B cell (primary cell): ENCODE results near the gene MAD1L1. TPM values are rescaled to one million over a fixed set of nuclear protein-coding genes. Genes with fewer than 3 reads are reported as not detected.

Experiments
- ATAC-seq: fragments of 200-7000 bp; cut with Tn5 transposase; one replicate; pipeline ENCODE4 v1.10.0; 2021; ENCODE audit warnings: low read depth, mild to moderate bottlenecking, moderate number of reproducible peaks, moderate library complexity
- CTCF ChIA-PET: fragments of 350-600 bp; sonication (Branson Sonifier 250); formaldehyde crosslinking; loops from one replicate; lab custom pipeline; 2021; ENCODE audit warnings: antibody characterized with exemption, inconsistent platforms; lab: Charles Lee
- POLR2A ChIA-PET: fragments of 350-600 bp; sonication (Branson Sonifier 250); formaldehyde crosslinking; loops from one replicate; lab custom pipeline; 2021; ENCODE audit warnings: antibody characterized with exemption; lab: Charles Lee
- DNase-seq: peaks from one replicate; pipeline ENCODE4 v3.0.0; 2013
- H2AFZ ChIP-seq: 2 replicates; pipeline ENCODE4 v1.6.1; 2012; ENCODE audit warnings: mild to moderate bottlenecking, low read depth, low read length; ENCODE audit not compliant: insufficient read depth, poor library complexity, severe bottlenecking
- H3K27ac ChIP-seq, 2 donors: 1 replicate in 1 of 2; 2 replicates in 1 of 2; pipeline ENCODE4 v1.5.1; 2012 to 2013; ENCODE audit warnings: low read length in 2 of 2, mild to moderate bottlenecking in 2 of 2, moderate library complexity in 1 of 2
- H3K27me3 ChIP-seq, 4 experiments: fragments of 200-600 bp in 1 of 4; sonication (generic) in 1 of 4; replicated peaks in 1 of 4; 1 replicate in 2 of 4; 2 replicates in 2 of 4; pipeline versions ENCODE4 v1.6.1 to v1.7.0; 2013 to 2016; ENCODE audit warnings: low read length in 3 of 4, mild to moderate bottlenecking in 2 of 4, mixed read lengths in 1 of 4, moderate library complexity in 1 of 4; ENCODE audit not compliant: insufficient read depth in 4 of 4, control insufficient read depth in 3 of 4; ENCODE audit errors: control extremely low read depth in 1 of 4
- H3K36me3 ChIP-seq, 2 experiments: replicated peaks in 1 of 2; 1 replicate in 1 of 2; 2 replicates in 1 of 2; pipeline versions ENCODE4 v1.6.1 to v1.7.1; 2013; ENCODE audit warnings: low read length in 1 of 2; ENCODE audit not compliant: insufficient read depth in 2 of 2, control insufficient read depth in 1 of 2; ENCODE audit errors: control extremely low read depth in 1 of 2, extremely low read depth in 1 of 2
- H3K4me1 ChIP-seq, 2 donors: fragments of 200-600 bp in 1 of 2; sonication (generic) in 1 of 2; 1 replicate in 1 of 2; 2 replicates in 1 of 2; pipeline versions ENCODE4 v1.5.1 to v1.6.1; 2013 to 2017; ENCODE audit warnings: low read length in 2 of 2; ENCODE audit not compliant: control insufficient read depth in 2 of 2, insufficient read depth in 2 of 2
- H3K4me2 ChIP-seq: replicated peaks from 2 replicates; pipeline ENCODE3; 2012; ENCODE audit warnings: mild to moderate bottlenecking, low read depth, low read length; ENCODE audit not compliant: poor library complexity, severe bottlenecking
- H3K4me3 ChIP-seq, 5 experiments: fragments of 200-600 bp in 1 of 5; sonication (generic) in 1 of 5; 1 replicate in 3 of 5; 2 replicates in 2 of 5; pipeline versions ENCODE4 v1.5.1 to v1.7.0; 2011 to 2016; ENCODE audit warnings: low read length in 4 of 5, mild to moderate bottlenecking in 4 of 5, low read depth in 2 of 5, control low read depth in 1 of 5, moderate library complexity in 1 of 5; ENCODE audit not compliant: insufficient read depth in 1 of 5; ENCODE audit errors: control extremely low read depth in 1 of 5, extremely low read depth in 1 of 5
- H3K79me2 ChIP-seq: fragments of 200-600 bp; sonication (generic); one replicate; pipeline ENCODE4 v1.6.0; 2016; ENCODE audit warnings: low read length; ENCODE audit not compliant: control insufficient read depth, insufficient read depth
- H3K9ac ChIP-seq: fragments of 200-600 bp; sonication (generic); 2 replicates; pipeline ENCODE4 v1.6.1; 2017; ENCODE audit warnings: mild to moderate bottlenecking, low read length, moderate library complexity
- H3K9me3 ChIP-seq, 3 donors: one replicate each; pipeline versions ENCODE4 v1.6.1 to v1.7.1; 2013; ENCODE audit warnings: low read length in 2 of 3; ENCODE audit not compliant: control insufficient read depth in 2 of 3, insufficient read depth in 1 of 3; ENCODE audit errors: control extremely low read depth in 1 of 3
- H4K20me1 ChIP-seq: 2 replicates; pipeline ENCODE4 v1.6.0; 2012; ENCODE audit warnings: mild to moderate bottlenecking, low read length; ENCODE audit not compliant: insufficient read depth, control insufficient read depth, poor library complexity, severe bottlenecking
- H3K27ac Mint-ChIP-seq: one replicate; pipeline ENCODE4 v1.8.0; 2021; ENCODE audit warnings: mixed read lengths
- H3K27me3 Mint-ChIP-seq: one replicate; pipeline ENCODE4 v1.8.0; 2021; ENCODE audit warnings: mixed read lengths
- H3K4me1 Mint-ChIP-seq: one replicate; pipeline ENCODE4 v1.8.0; 2021; ENCODE audit warnings: mixed read lengths
- H3K4me3 Mint-ChIP-seq: one replicate; pipeline ENCODE4 v1.8.0; 2021; ENCODE audit warnings: mixed read lengths
- H3K9me3 Mint-ChIP-seq: one replicate; pipeline ENCODE4 v1.8.0; 2022; ENCODE audit warnings: mixed read lengths; ENCODE audit not compliant: insufficient read depth
- EZH2 ChIP-seq: IDR thresholded peaks from 2 replicates; pipeline ENCODE4 v1.6.1; 2012; ENCODE audit warnings: borderline replicate concordance, low read depth, mild to moderate bottlenecking, moderate library complexity, low read length; ENCODE audit not compliant: insufficient read depth, poor library complexity, severe bottlenecking
- WGBS: methylation state at CpG from one replicate; pipeline ENCODE4 v1.1.5; 2013; ENCODE audit warnings: missing lambda C conversion rate; ENCODE audit not compliant: insufficient coverage; 5-methylcytosine and 5-hydroxymethylcytosine counted together
- intact Hi-C: fragments of 100-400 bp; cut with micrococcal nuclease; formaldehyde crosslinking; loops from one replicate; pipeline ENCODE4 v1.10.0; 2022
- polyA plus RNA-seq: library from polyadenylated mRNA; depleted of rRNA; stranded (reverse); fragments of >200 nt; gene quantifications from 2 replicates; pipeline ENCODE4 v1.2.3, GENCODE V29; 2012
- total RNA-seq, 2 donors: library from RNA; stranded (reverse); fragments of 120-200 nt in 1 of 2; gene quantifications; 1 replicate in 1 of 2; 2 replicates in 1 of 2; pipeline versions ENCODE4 v1.2.3 to v1.2.4, GENCODE V29; 2013 to 2022
- TF ChIP-seq, protein P1 (sequence below): fragments of 200-600 bp; IDR thresholded peaks from one replicate; pipeline ENCODE4 v1.8.0; 2022; ENCODE audit warnings: antibody characterized with exemption, mild to moderate bottlenecking

MAD1L1 gene
- total and polyA plus RNA-seq, 2 donors (not counting 1 experiment from before 2014, with no cell fraction given): 86.7 to 110 TPM

DNA sequence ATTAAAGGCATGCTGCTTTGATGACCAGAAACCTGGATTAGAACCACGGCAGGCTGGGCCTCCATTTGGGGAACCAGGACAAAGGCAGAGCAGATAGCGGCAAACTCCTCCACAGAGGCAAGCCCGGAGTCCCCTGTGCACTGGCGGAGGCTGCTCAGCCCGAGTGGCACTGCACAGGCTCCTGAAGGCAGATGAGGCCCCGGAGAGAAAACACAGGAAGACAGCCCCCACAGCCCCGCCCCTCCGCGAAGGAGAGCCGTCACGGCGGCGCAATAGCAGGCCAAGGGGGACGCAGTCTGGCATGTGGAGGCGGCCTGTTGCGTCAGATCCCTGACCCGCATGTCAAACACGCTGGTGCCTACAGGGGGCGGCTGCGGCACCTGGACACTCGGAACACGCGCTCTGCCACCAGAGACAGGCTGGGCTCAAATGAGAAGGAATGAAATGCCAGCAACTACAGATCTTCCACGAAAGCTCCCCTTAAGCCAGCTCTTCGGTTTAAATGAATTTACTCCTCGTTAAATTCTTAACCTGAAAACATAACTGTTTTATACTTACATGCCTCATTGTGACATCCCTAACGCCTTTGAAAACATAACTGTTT is 128.5 kb downstream of the MAD1L1 start:
- ATAC-seq (peak; percentile 56), DNase-seq (peak; percentile 86)
- peaks cover 21% of the 10 kb centered on the region for H3K79me2 ChIP-seq
- WGBS: 66% methylated on average over 27 of the region's 27 CpGs
- intact Hi-C loops: loop anchor here (5.0 to 10.0 kb wide), 3 partner anchors 87 to 529 kb away; partner anchors contain the start of gene PSMG3
- no peaks in the 10 kb centered on the region for H3K27me3 Mint-ChIP-seq
- H3K9me3 ChIP-seq: no peaks in the 10 kb centered on the region
- H3K4me2 ChIP-seq: peak overlapping the region; percentile 77
- peaks cover 43% of the 10 kb centered on the region for H3K4me1 Mint-ChIP-seq
- H2AFZ ChIP-seq: peak overlapping the region; percentile 1
- POLR2A ChIA-PET: no interaction called here
- CTCF ChIA-PET: interaction anchor here (1.2 to 2.2 kb wide), 4 partner anchors 30 to 246 kb away, joined by 3 to 13 read pairs (median 3); no protein-coding TSS in a partner anchor
- peak overlapping the region in 3 of 5 experiments; percentile 2 to 40 (median 20) for H3K4me3 ChIP-seq
- peak overlapping the region; percentile 56 for H3K27ac Mint-ChIP-seq
- H3K27ac ChIP-seq: no peak overlapping the region
- H3K27me3 ChIP-seq: no peaks in the 10 kb centered on the region
- H4K20me1 ChIP-seq: no peaks in the 10 kb centered on the region
- H3K9ac ChIP-seq: peak overlapping the region; percentile 43
- peaks cover 0 to 2% of the 10 kb centered on the region in 2 experiments for H3K36me3 ChIP-seq
- H3K4me3 Mint-ChIP-seq: peak overlapping the region; percentile 61
- peaks cover 25 to 36% of the 10 kb centered on the region in 2 donors for H3K4me1 ChIP-seq
- H3K9me3 Mint-ChIP-seq: no peaks in the 10 kb centered on the region
- no peak for TF ChIP-seq EZH2
- TF ChIP-seq, protein P1, sequence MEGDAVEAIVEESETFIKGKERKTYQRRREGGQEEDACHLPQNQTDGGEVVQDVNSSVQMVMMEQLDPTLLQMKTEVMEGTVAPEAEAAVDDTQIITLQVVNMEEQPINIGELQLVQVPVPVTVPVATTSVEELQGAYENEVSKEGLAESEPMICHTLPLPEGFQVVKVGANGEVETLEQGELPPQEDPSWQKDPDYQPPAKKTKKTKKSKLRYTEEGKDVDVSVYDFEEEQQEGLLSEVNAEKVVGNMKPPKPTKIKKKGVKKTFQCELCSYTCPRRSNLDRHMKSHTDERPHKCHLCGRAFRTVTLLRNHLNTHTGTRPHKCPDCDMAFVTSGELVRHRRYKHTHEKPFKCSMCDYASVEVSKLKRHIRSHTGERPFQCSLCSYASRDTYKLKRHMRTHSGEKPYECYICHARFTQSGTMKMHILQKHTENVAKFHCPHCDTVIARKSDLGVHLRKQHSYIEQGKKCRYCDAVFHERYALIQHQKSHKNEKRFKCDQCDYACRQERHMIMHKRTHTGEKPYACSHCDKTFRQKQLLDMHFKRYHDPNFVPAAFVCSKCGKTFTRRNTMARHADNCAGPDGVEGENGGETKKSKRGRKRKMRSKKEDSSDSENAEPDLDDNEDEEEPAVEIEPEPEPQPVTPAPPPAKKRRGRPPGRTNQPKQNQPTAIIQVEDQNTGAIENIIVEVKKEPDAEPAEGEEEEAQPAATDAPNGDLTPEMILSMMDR: peak; percentile 66
